GM18519 (cell line): ENCODE data around the gene PLEKHA7.
"Not testable (repeated sequence)": the region's sequence is repeated elsewhere in the genome, so short reads cannot be mapped to it uniquely, and the experiment has no call there.

Experiments
- ATAC-seq: cut with Tn5 transposase; IDR thresholded peaks from one replicate; pipeline ENCODE4 v1.9.1; 2021; ENCODE audit warnings: mild to moderate bottlenecking, moderate library complexity; ENCODE audit not compliant: unreplicated experiment, low FRiP score

PLEKHA7 gene

DNA sequence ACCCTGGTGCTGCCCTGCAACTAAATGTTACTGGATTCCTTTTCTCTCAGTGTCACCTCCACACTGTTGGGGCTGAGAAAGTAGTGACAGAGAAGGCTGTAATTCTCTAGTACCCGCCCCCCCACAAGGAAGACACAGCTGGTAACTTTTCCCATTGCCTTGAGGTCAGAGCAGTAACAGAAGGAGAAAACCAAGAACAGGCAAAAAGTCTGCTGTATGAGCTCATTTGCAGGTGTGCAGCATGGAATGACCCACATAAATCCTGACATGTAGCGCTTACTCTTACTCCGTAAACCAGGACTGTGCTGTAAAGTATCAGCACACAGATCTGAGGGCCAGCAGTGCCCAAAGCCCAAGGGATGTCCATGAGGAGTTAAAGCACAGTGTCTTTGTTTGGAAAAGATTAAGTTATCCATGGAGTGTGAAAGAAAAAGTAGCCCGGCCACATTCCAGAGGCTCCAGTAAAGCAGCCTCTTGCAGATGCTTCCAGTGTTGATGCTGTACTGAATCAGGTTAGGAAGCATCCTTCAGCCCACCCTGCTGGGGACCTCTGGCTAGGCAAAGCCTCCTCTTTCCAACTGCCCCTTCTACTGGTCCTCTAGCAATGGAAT is 120.7 kb downstream of the PLEKHA7 start:
- no peak for ATAC-seq

DNA sequence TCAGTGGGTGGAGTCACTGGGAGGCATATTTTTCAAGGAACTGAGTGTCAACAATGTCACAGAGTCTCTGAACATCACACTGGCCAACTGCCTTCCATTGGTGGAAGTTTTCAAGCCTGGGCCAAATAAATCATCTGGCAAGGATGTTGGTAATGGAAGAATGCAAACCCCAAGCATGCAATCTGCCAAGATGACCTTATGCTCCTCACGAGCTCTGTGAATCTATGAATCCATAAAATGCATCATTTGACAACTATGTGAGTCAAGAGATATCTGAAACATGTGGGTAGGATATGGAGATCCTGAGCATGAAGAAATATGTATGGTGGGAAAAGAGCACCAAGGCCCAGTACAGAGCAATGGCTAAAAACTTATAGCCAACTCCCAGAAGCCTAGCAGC is 122.2 kb downstream of the PLEKHA7 start:
- no peak for ATAC-seq

GRCh38 chr11:16891165-16891564 is 123.0 kb downstream of the PLEKHA7 start:
- no peak for ATAC-seq

DNA sequence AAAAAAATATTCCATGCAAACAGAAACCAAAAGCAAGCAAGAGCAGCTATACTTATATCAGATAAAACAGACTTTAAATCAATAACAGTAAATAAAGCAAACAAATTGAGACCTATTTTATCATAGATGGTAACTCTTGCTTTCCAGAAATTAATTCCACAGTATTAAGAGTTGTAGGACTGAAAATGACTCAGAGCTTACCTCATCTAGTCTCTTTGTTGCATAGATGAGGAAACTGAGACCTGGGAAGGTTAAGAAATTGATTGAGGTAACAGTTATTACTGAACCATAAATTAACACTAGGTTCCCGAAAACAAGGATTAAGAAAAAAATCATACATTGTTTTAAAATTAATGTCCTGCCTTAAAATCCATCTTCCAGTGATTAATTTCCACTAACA is 123.8 kb downstream of the PLEKHA7 start:
- ATAC-seq, result no peak

DNA sequence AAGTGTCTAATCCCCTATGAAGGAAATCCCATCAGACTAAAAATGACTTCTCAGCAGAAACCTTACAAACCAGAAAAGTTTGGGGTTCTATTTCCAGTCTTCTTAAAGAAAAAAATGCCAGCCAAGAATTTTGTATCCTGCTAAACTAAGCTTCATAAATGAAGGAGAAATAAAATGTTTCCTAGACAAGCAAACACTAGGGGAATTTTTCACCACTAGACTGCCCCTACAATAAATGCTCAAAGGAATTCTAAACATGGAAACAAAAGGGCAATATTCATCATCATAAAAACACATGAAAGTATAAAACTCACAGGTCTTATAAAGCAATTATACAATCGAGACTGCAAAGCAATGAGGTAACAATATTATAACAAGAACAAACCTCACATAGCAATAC is 124.3 kb downstream of the PLEKHA7 start:
- no peak for ATAC-seq

- ATAC-seq, result not testable (repeated sequence)
These were observed 125.2 kb downstream of the PLEKHA7 start for GRCh38 chr11:16889010-16889409.

DNA sequence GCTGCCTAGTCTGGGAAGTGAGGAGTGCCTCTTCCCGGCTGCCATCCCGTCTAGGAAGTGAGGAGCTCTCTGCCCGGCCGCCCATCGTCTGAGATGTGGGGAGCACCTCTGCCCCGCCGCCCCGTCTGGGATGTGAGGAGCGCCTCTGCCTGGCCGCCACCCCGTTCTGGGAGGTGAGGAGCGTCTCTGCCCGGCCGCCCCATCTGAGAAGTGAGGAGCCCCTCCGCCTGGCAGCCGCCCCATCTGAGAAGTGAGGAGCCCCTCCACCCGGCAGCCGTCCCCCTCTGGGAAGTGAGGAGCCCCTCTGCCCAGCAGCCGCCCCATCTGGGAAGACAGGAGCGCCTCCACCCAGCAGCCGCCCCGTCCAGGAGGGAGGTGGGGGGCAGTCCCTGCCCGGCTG is 126.3 kb downstream of the PLEKHA7 start:
- not testable (repeated sequence) for ATAC-seq

- no peak for ATAC-seq
These were observed 131.0 kb downstream of the PLEKHA7 start for GRCh38 chr11:16883174-16883573.

DNA sequence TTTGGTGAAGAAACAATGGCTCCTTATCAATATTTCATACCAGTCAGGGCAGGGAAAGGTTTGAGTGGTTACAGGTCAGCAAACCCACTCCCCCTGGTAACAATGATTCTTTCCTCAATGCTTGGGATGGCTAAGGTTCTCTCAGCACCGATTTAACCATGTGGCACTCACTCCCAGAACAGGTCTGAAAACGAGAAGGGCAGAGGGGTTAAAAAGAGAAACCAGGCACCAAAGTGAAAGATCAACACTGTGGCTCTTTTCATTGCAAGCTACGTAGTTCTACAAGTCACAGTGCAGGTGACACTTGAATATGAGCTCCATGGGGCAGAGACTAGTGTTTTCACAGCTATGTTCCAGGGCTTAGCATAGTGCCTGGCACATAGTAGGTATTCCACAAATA is 132.4 kb downstream of the PLEKHA7 start:
- ATAC-seq, result no peak

DNA sequence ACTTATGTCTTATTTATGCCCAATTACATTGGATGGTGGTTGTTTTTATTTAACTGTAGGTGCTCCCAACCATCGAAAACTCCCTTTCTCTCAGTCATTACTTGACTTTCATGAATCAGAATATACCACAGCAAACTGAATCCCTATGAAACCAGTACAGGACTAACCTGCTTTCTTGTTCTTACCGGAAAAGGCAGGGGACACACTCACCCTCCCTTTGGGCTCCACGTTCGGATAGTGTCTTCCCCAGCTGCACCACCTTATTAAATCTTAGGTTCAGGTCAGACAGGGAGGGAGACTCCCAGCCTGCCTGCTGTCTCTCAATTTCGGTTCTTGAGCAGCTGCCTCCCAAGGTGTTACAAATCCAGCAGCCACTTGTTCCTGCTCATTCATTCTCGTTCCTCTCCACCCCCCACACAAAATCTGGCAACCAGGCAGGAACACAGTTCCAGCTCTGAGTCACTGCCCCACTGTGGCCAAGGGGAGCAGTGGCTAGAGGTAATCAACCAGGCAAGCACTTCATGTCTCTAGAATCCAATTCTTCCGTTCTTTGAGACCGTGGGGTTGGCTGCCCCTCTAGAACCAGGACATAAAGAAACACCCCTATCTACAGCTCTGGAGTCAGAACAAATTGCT is 133.0 kb downstream of the PLEKHA7 start:
- no peak for ATAC-seq

- no peak for ATAC-seq
These were observed 133.9 kb downstream of the PLEKHA7 start for GRCh38 chr11:16880184-16880801.

DNA sequence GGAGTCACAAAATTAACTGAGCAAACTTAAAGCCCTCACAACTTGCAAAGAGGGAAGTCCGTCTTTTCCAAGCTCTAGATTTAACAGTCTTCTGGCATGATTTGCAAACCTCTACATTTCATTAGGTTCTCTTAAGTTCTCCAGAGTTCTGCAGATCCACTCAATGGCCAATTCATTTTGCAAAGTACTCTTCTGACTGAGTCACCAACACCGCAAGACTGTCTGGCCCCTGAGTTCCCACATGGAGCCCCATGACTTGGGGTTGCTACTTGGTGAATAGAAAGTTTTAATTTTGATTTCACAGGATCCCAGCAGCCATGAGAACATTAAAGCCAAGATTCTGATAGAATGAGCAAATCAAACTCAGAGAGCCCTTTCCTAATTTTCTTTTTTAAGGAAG is 134.5 kb downstream of the PLEKHA7 start:
- ATAC-seq, result no peak

DNA sequence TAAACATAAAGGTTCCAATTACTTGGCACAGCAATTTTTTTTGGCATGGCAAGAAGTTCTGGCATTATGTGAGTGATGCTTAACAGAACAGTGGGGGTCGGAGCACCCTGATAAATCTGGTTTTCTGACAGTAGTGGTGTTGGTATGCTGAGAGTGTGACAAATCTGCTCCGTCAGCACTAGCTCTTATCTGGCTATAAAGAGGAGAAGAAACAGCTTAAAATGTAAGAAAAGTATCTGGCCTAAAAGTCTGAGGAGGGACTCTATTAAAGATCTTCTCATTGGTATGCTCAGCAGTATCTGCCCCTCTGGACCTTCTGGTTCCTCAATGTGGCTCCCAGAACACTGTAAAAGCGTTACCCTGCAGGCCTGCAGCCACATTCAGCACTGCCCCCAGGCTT is 137.4 kb downstream of the PLEKHA7 start:
- ATAC-seq, result no peak

DNA sequence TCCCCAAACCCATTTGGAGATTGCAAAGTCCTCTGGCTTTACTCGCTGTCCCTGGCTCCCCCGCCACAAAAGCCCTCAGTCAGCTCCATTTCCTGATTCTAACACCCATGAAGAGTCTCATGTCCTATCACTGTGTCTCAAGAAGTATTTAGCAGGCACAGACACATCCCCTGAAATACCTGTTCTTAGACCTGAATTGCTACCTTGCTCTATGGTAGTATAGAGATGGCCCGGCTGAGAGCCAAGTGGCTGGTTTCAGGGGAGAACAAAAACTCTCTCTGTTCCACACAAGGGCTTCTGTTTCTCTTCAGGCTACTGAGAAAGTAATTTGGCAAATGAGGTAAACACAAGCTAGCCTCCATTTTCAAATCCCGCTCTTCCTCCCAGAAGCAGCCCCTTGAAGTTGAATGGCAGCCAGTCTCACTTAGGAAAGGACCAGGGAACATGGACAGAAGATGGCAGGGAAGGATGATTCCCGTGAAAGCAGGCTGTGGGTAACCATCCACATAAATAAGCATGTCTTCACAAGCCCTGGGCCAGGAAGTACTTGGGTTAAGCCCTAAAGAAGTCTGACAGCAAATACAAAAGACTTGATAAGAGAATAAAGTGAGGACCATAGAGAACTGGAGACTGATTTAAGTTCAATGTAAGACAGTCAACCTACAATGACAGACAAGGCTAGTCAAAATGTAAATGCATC is 138.0 kb downstream of the PLEKHA7 start:
- no peak for ATAC-seq

DNA sequence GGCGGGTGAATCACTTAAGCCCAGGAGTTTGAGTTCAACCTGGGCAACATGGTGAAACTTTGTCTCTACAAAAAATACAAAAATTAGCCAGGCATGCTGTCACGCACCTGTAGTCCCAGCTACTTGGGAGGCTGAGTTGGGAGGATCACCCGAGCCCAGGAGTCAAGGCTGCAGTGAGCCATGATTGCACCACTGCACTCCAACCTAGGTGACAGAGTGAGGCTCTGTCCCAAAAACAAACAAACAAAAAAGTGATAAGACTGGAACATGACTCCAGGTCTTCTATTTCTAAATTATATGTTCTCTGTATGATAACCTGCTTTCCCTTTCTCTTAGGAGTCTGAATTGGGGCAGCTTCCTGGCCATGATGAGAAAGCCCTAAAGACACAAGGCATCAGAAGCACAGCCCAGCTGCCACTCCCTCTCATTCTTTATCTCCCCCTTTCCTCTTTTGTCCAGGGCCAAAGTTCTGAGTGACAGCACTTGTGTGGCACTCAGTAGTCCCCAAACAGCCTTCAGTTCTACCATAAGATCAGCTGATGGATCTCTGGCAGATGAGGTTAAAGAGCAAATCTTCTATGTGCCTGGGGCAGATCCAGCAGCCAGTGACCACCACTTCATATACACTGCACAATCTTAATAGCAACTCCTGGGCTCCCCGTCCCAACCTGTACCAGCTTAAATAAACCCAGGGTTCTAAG is 139.8 kb downstream of the PLEKHA7 start:
- no peak for ATAC-seq

GRCh38 chr11:16873289-16873688 is 140.9 kb downstream of the PLEKHA7 start:
- ATAC-seq, result no peak

- ATAC-seq, result no peak
These were observed 142.8 kb downstream of the PLEKHA7 start for GRCh38 chr11:16871368-16871767.

GRCh38 chr11:16867097-16867496 is 147.1 kb downstream of the PLEKHA7 start:
- ATAC-seq, result no peak

- not testable (repeated sequence) for ATAC-seq
These were observed 149.8 kb downstream of the PLEKHA7 start for GRCh38 chr11:16864428-16864827.

DNA sequence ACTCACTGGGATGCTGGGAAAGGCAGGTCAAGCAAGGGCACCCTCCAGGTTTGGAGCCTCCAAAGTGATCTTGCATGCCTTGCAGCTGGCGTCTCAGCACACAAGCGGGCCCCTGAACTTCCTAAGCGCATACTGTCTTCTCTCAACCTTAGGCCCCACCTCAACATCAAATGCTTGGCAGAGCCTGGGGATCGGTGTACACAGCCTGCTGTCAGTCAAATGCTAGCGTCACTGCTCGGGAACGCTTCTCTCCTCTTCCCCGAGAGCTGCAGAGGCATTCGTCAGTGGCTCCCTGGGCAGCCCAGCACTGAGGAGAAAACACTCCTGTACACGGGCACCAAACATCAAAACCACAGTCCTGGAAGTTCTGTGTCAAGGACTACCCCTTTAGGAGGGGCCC is 150.8 kb downstream of the PLEKHA7 start:
- no peak for ATAC-seq

GRCh38 chr11:16862726-16863125 is 151.5 kb downstream of the PLEKHA7 start:
- no peak for ATAC-seq
